GM12878 (cell line): ENCODE data around the gene PPP1R13L. TPM values are rescaled to one million over a fixed set of nuclear protein-coding genes. Genes with fewer than 3 reads are reported as not detected.

Experiments used
- ATAC-seq: fragments of 200-7000 bp; cut with Tn5 transposase; 3 replicates; pipeline ENCODE4 v1.9.1; 2020; ENCODE audit warnings: mild to moderate bottlenecking, moderate library complexity
- BruUV-seq: library from RNA; stranded (reverse); fragments of 400-500 nt; replicated peaks from 2 replicates; lab custom pipeline; 2021; lab: Mats Ljungman, UMichigan
- CTCF ChIA-PET: fragments of 300-600 bp; sonication (Branson Sonifier 250); formaldehyde crosslinking; extraction: SDS; loops from one replicate; lab custom pipeline; 2021; ENCODE audit warnings: inconsistent platforms; lab: Yijun Ruan, JAX
- POLR2A ChIA-PET: fragments of 350-600 bp; formaldehyde crosslinking; extraction: SDS; loops from one replicate; lab custom pipeline; 2021; ENCODE audit warnings: inconsistent platforms; lab: Charles Lee
- RAD21 ChIA-PET: fragments of 300-600 bp; sonication (Branson Sonifier 250); formaldehyde crosslinking; loops from one replicate; lab custom pipeline; 2023; ENCODE audit warnings: antibody characterized with exemption; ENCODE audit not compliant: unreplicated experiment; lab: Charles Lee
- SMC1A ChIA-PET: fragments of 300-600 bp; sonication (Branson Sonifier 250); formaldehyde crosslinking; loops from one replicate; lab custom pipeline; 2023; ENCODE audit not compliant: unreplicated experiment, uncharacterized antibody; lab: Charles Lee
- DNase-seq: peaks from one replicate; pipeline ENCODE4 v3.0.0-alpha.2; 2011; ENCODE audit warnings: low read depth, low spot score
- FAIRE-seq: peaks from 3 replicates; lab custom pipeline; 2011; peaks lifted over from hg19 to GRCh38; lab: Jason Lieb, UNC
- H2AFZ ChIP-seq: 2 replicates; pipeline ENCODE4 v1.6.0; 2011; ENCODE audit warnings: low read depth, low read length, control low read depth; ENCODE audit not compliant: control insufficient read depth
- H3K27ac ChIP-seq: 2 replicates; pipeline ENCODE4 v1.5.1; 2011; ENCODE audit warnings: control low read depth; ENCODE audit not compliant: control insufficient read depth, insufficient read depth
- H3K27me3 ChIP-seq, 2 experiments: replicated peaks in 1 of 2; 2 replicates each; pipeline versions ENCODE4 v1.6.0 to v1.6.1; 2011; ENCODE audit warnings: low read length in 1 of 2; ENCODE audit not compliant: control insufficient read depth in 2 of 2, insufficient read depth in 2 of 2
- H3K36me3 ChIP-seq, 2 experiments: 2 replicates each; pipeline ENCODE4 v1.5.1; 2011; ENCODE audit warnings: low read length in 1 of 2; ENCODE audit not compliant: control insufficient read depth in 2 of 2, insufficient read depth in 2 of 2
- H3K4me1 ChIP-seq: 2 replicates; pipeline ENCODE4 v1.6.1; 2011; ENCODE audit warnings: mild to moderate bottlenecking, low read length, moderate library complexity, mixed read lengths; ENCODE audit not compliant: control insufficient read depth, insufficient read depth
- H3K4me2 ChIP-seq: 2 replicates; pipeline ENCODE4 v1.6.0; 2011; ENCODE audit warnings: control low read depth; ENCODE audit not compliant: control insufficient read depth, insufficient read depth
- H3K4me3 ChIP-seq: fragments of 200-600 bp; sonication (generic); 2 replicates; pipeline ENCODE4 v1.5.1; 2016
- H3K79me2 ChIP-seq: 2 replicates; pipeline ENCODE4 v1.6.0; 2011; ENCODE audit warnings: low read length; ENCODE audit not compliant: control insufficient read depth, insufficient read depth
- H3K9ac ChIP-seq: 2 replicates; pipeline ENCODE4 v1.8.0; 2011; ENCODE audit warnings: low read length, control low read depth, mixed read lengths; ENCODE audit not compliant: control insufficient read depth, insufficient read depth
- H3K9me3 ChIP-seq: replicated peaks from 3 replicates; pipeline ENCODE4 v1.5.1; 2011; ENCODE audit warnings: mild to moderate bottlenecking, low read length; ENCODE audit not compliant: control insufficient read depth, insufficient read depth
- H4K20me1 ChIP-seq: 2 replicates; pipeline ENCODE4 v1.6.0; 2011; ENCODE audit not compliant: control insufficient read depth, insufficient read depth
- ATF3 ChIP-seq: IDR thresholded peaks from 2 replicates; pipeline ENCODE4 v1.6.1; 2011; ENCODE audit warnings: low read depth, mild to moderate bottlenecking, low read length, moderate library complexity, borderline replicate concordance; ENCODE audit errors: extremely low read depth
- BHLHE40 ChIP-seq, 2 experiments: fragments of 450-650 bp in 1 of 2; IDR thresholded peaks; 2 replicates each; pipeline ENCODE4 v1.6.1; 2011 to 2017; ENCODE audit warnings: low read depth in 2 of 2, borderline replicate concordance in 1 of 2, improper control_type of control experiment in 1 of 2, low read length in 1 of 2, mild to moderate bottlenecking in 1 of 2
- BMI1 ChIP-seq: fragments of 450-650 bp; IDR thresholded peaks from 2 replicates; pipeline ENCODE4 v1.6.1; 2016; ENCODE audit warnings: mild to moderate bottlenecking, moderate library complexity, borderline replicate concordance
- EGR1 ChIP-seq, 2 experiments: IDR thresholded peaks; 1 replicate in 1 of 2; 2 replicates in 1 of 2; pipeline ENCODE4 v1.6.1; 2011 to 2012; ENCODE audit warnings: low read depth in 2 of 2, low read length in 2 of 2, borderline replicate concordance in 1 of 2, mild to moderate bottlenecking in 1 of 2, moderate library complexity in 1 of 2
- GATAD2B ChIP-seq: fragments of 450-650 bp; conservative IDR thresholded peaks from 2 replicates; pipeline ENCODE4 v1.6.1; 2017; ENCODE audit warnings: low read depth, mild to moderate bottlenecking, moderate library complexity
- IKZF1 ChIP-seq: fragments of 450-650 bp; conservative IDR thresholded peaks from 2 replicates; pipeline ENCODE4 v1.6.1; 2017; ENCODE audit warnings: antibody characterized with exemption, mild to moderate bottlenecking
- LARP7 ChIP-seq: fragments of 450-650 bp; IDR thresholded peaks from 2 replicates; pipeline ENCODE4 v1.6.1; 2017; ENCODE audit warnings: mild to moderate bottlenecking
- MEF2B ChIP-seq: fragments of 450-650 bp; IDR thresholded peaks from 2 replicates; pipeline ENCODE4 v1.6.1; 2018; ENCODE audit warnings: mild to moderate bottlenecking, moderate library complexity; ENCODE audit not compliant: partially characterized antibody, poor library complexity, severe bottlenecking
- PBX3 ChIP-seq: IDR thresholded peaks from 2 replicates; pipeline ENCODE4 v1.6.1; 2011; ENCODE audit warnings: mild to moderate bottlenecking, low read depth, low read length, moderate library complexity; ENCODE audit not compliant: insufficient replicate concordance
- SIN3A ChIP-seq: IDR thresholded peaks from 2 replicates; pipeline ENCODE4 v1.6.1; 2012; ENCODE audit warnings: low read depth, low read length, improper control_type of control experiment
- SREBF1 ChIP-seq: IDR thresholded peaks from 2 replicates; pipeline ENCODE4 v1.6.1; 2012; ENCODE audit warnings: mild to moderate bottlenecking, low read length
- ZNF274 ChIP-seq: IDR thresholded peaks from one replicate; pipeline ENCODE4 v1.8.0; 2011; ENCODE audit not compliant: insufficient read length, insufficient read depth
- WGBS: methylation state at CpG from one replicate; pipeline ENCODE4 v1.1.6; 2016; ENCODE audit warnings: low lambda C conversion rate; ENCODE audit not compliant: insufficient replicate concordance, insufficient coverage; ENCODE audit errors: missing lambda C conversion rate; 5-methylcytosine and 5-hydroxymethylcytosine counted together
- in situ Hi-C: fragments of 300-500 bp; cut with MboI; formaldehyde crosslinking; loops from 9 replicates; pipeline ENCODE4 v1.14.3; 2018; ENCODE audit warnings: mixed read lengths
- intact Hi-C: fragments of 100-400 bp; cut with micrococcal nuclease; formaldehyde crosslinking; loops from one replicate; pipeline ENCODE4 v1.14.2; 2022; ENCODE audit not compliant: unreplicated experiment
- polyA plus RNA-seq, 11 experiments: library from polyadenylated mRNA; depleted of rRNA in 4 of 11; unstranded in 6 of 11; stranded (reverse) in 5 of 11; fragments of >200 nt; fragmentation: Nextera tagmentation in 4 of 11; fragmentation: Illumina TruSeq in 1 of 11; extraction: Ambion mirVana in 4 of 11; extraction: Trizol in 1 of 11; gene quantifications; 1 replicate in 1 of 11; 2 replicates in 10 of 11; pipeline versions ENCODE4 v1.2.1 to v1.2.3, GENCODE V29; 2011 to 2016; ENCODE audit warnings: inconsistent platforms in 2 of 11, missing spikeins in 2 of 11, low read depth in 1 of 11
- total RNA-seq, 4 experiments: library from RNA; depleted of rRNA in 3 of 4; stranded (reverse); fragments of >200 nt in 3 of 4; fragmentation: Illumina TruSeq in 1 of 4; extraction: Trizol in 1 of 4; gene quantifications; 2 replicates each; pipeline versions ENCODE4 v1.2.1 to v1.2.3, GENCODE V29; 2013 to 2021

PPP1R13L gene
- total and polyA plus RNA-seq, 10 of the 15 experiments (the other 5 are each of a cell fraction or from before 2014, with no cell fraction given) = 0.40 to 10.0 (median 2.5) TPM

- Histone ChIP-seq H3K4me1 (peaks cover 3% of the 10 kb centered on the region; the same call in 1 of the 2 replicates), H3K79me2 (no peaks in the 10 kb centered on the region), H3K27ac (no peak within 1 kb of the TSS), H3K9me3 (no peaks in the 10 kb centered on the region), H3K27me3 (0 out of 4 replicates have a peak, but pooled peaks cover 0 to 1% of the 10 kb centered on the region in 2 experiments), H3K4me3 (peak within 1 kb of the TSS; percentile 1; the same call in 1 of the 2 replicates), H3K36me3 (no peaks in the 10 kb centered on the region), H3K9ac (no peak within 1 kb of the TSS), H2AFZ (no peak within 1 kb of the TSS), H3K4me2 (peak within 1 kb of the TSS; percentile 70), H4K20me1 (no peaks in the 10 kb centered on the region)
- FAIRE-seq (peak; percentile 13), DNase-seq (no peak), ATAC-seq (peak; percentile 17; the same call in 1 of the 3 replicates)
- RAD21 ChIA-PET = interaction anchor here (1.9 kb wide), 1 partner anchor 281 kb away, joined by 5 read pairs; no protein-coding TSS in a partner anchor
- no TSS peak for BruUV-seq
- CTCF ChIA-PET = no interaction called here
- SMC1A ChIA-PET = no interaction called here
- POLR2A ChIA-PET = no interaction called here
- intact Hi-C loops (no loop called here), in situ Hi-C loops (no loop called here)
- TF ChIP-seq SIN3A = no peak
- 0 out of 2 replicates have a peak, but pooled peaks have one; percentile 17 for TF ChIP-seq IKZF1
- no peak for TF ChIP-seq SREBF1
- no peak for TF ChIP-seq ZNF274
- no peak for TF ChIP-seq ATF3
- TF ChIP-seq LARP7 = 0 out of 2 replicates have a peak, but pooled peaks have one; percentile 15
- no peak for TF ChIP-seq MEF2B
- no peak for TF ChIP-seq BMI1
- TF ChIP-seq GATAD2B = no peak
- TF ChIP-seq EGR1 (IDR thresholded peaks at IDR 0.05; ENCODE audit: borderline replicate concordance in 1 of 2, low read depth in 2 of 2, low read length in 2 of 2) = 0 out of 3 replicates have a peak, but pooled peaks of 1 of the 2 experiments have one; percentile 21
- no peak for TF ChIP-seq PBX3
- TF ChIP-seq BHLHE40 (IDR thresholded peaks at IDR 0.05; ENCODE audit: borderline replicate concordance in 1 of 2, low read depth in 2 of 2, low read length in 1 of 2) = peak in 1 of 2 experiments; percentile 76; a peak in 2 of 4 replicates
- WGBS = 12% methylated on average over 34 of the region's 50 CpGs
These were observed 64.5 kb downstream of the PPP1R13L start, which contains the start of gene KLC3 for GRCh38 chr19:45340232-45340898. Gene KLC3, plus strand, starts transcription at chr19:45340750. Its CDS starts 4,792 bp downstream, at chr19:45345542.
